ENCODE data around the gene GRID1. TPM values are rescaled to one million over a fixed set of nuclear protein-coding genes. Genes with fewer than 3 reads are reported as not detected.

The GRID1 gene
- total RNA-seq, 1 experiment from 2014 or later = 0.37 TPM

GRCh38 chr10:86267286-86268195, 99.1 kb downstream of the GRID1 start:
- Mint-ChIP-seq H3K27me3 (ENCODE audit: low read depth) (peaks cover 4% of the 10 kb centered on the region; the same call in 1 of the 2 replicates), H3K4me3 (no peak overlapping the region), H3K36me3 (peaks cover 6% of the 10 kb centered on the region), H3K9me3 (peaks cover 19% of the 10 kb centered on the region), H3K4me1 (peaks cover 10% of the 10 kb centered on the region), H3K27ac (no peak overlapping the region)
- DNase-seq (ENCODE audit: low spot score) = no peak
- POLR2A ChIA-PET = no interaction called here
- no peak for TF ChIP-seq CBFB (CRISPR knock-in tag; IDR thresholded peaks at IDR 0.05; ENCODE audit: low read depth)
- TF ChIP-seq KAT7 (CRISPR knock-in tag; IDR thresholded peaks at IDR 0.05; ENCODE audit: borderline replicate concordance) = no peak
- no peak for TF ChIP-seq FOXP4 (CRISPR knock-in tag; IDR thresholded peaks at IDR 0.05)
- no peak for TF ChIP-seq ZNF219 (CRISPR knock-in tag; IDR thresholded peaks at IDR 0.05; ENCODE audit: borderline replicate concordance)
- TF ChIP-seq JUN (CRISPR knock-in tag; IDR thresholded peaks at IDR 0.05) = no peak
- no peak for TF ChIP-seq RELA (CRISPR knock-in tag; IDR thresholded peaks at IDR 0.05; ENCODE audit: borderline replicate concordance)
- TF ChIP-seq, protein P1, sequence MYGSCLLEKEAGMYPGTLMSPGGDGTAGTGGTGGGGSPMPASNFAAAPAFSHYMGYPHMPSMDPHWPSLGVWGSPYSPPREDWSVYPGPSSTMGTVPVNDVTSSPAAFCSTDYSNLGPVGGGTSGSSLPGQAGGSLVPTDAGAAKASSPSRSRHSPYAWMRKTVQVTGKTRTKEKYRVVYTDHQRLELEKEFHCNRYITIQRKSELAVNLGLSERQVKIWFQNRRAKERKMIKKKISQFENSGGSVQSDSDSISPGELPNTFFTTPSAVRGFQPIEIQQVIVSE (CRISPR knock-in tag; IDR thresholded peaks at IDR 0.05; ENCODE audit: borderline replicate concordance) = no peak
- no peak for TF ChIP-seq SP1 (CRISPR knock-in tag; conservative IDR thresholded peaks at IDR 0.05)
- no peak for TF ChIP-seq TEAD1 (CRISPR knock-in tag; IDR thresholded peaks at IDR 0.05)
- TF ChIP-seq NFE2L1 (CRISPR knock-in tag; IDR thresholded peaks at IDR 0.05) = no peak
- TF ChIP-seq TCF7 (CRISPR knock-in tag; IDR thresholded peaks at IDR 0.05; ENCODE audit: low read depth) = no peak
- no peak for TF ChIP-seq GRHL2 (CRISPR knock-in tag; IDR thresholded peaks at IDR 0.05; ENCODE audit: insufficient replicate concordance, severe bottlenecking)
- TF ChIP-seq OVOL2 (CRISPR knock-in tag; IDR thresholded peaks at IDR 0.05; ENCODE audit: borderline replicate concordance) = no peak
- TF ChIP-seq CREB1 (CRISPR knock-in tag; IDR thresholded peaks at IDR 0.05) = no peak
- TF ChIP-seq, protein P2, sequence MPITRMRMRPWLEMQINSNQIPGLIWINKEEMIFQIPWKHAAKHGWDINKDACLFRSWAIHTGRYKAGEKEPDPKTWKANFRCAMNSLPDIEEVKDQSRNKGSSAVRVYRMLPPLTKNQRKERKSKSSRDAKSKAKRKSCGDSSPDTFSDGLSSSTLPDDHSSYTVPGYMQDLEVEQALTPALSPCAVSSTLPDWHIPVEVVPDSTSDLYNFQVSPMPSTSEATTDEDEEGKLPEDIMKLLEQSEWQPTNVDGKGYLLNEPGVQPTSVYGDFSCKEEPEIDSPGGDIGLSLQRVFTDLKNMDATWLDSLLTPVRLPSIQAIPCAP (CRISPR knock-in tag; IDR thresholded peaks at IDR 0.05) = no peak
- TF ChIP-seq ZNF138 (CRISPR knock-in tag; conservative IDR thresholded peaks at IDR 0.05) = no peak
- no peak for TF ChIP-seq JAZF1 (CRISPR knock-in tag; IDR thresholded peaks at IDR 0.05)
- peak; percentile 18; the same call in 1 of the 2 replicates for ATAC-seq
- CTCF ChIA-PET = interaction anchor here (1.1 to 2.0 kb wide), 4 partner anchors 25 to 318 kb away, joined by 3 to 11 read pairs (median 5); no protein-coding TSS in a partner anchor

GRCh38 chr10:86266446-86267242, 100.0 kb downstream of the GRID1 start:
- no peak for ATAC-seq
- Mint-ChIP-seq H3K4me1 (peaks cover 16% of the 10 kb centered on the region), H3K9me3 (peaks cover 10% of the 10 kb centered on the region), H3K4me3 (no peak overlapping the region), H3K27ac (no peak overlapping the region), H3K27me3 (ENCODE audit: low read depth) (peaks cover 4% of the 10 kb centered on the region; the same call in 1 of the 2 replicates), H3K36me3 (peaks cover 6% of the 10 kb centered on the region)
- DNase-seq (ENCODE audit: low spot score) = no peak
- CTCF ChIA-PET = interaction anchor here (1.1 to 2.0 kb wide), 4 partner anchors 26 to 319 kb away, joined by 3 to 11 read pairs (median 5); no protein-coding TSS in a partner anchor
- POLR2A ChIA-PET = no interaction called here
- TF ChIP-seq JAZF1 (CRISPR knock-in tag; IDR thresholded peaks at IDR 0.05) (no peak), FOXP4 (CRISPR knock-in tag; IDR thresholded peaks at IDR 0.05) (no peak), TEAD1 (CRISPR knock-in tag; IDR thresholded peaks at IDR 0.05) (no peak), SP1 (CRISPR knock-in tag; conservative IDR thresholded peaks at IDR 0.05) (no peak), SMAD4 (CRISPR knock-in tag; IDR thresholded peaks at IDR 0.05) (no peak), ZBTB21 (CRISPR knock-in tag; IDR thresholded peaks at IDR 0.05; ENCODE audit: borderline replicate concordance) (no peak)
- TF ChIP-seq, protein P3, sequence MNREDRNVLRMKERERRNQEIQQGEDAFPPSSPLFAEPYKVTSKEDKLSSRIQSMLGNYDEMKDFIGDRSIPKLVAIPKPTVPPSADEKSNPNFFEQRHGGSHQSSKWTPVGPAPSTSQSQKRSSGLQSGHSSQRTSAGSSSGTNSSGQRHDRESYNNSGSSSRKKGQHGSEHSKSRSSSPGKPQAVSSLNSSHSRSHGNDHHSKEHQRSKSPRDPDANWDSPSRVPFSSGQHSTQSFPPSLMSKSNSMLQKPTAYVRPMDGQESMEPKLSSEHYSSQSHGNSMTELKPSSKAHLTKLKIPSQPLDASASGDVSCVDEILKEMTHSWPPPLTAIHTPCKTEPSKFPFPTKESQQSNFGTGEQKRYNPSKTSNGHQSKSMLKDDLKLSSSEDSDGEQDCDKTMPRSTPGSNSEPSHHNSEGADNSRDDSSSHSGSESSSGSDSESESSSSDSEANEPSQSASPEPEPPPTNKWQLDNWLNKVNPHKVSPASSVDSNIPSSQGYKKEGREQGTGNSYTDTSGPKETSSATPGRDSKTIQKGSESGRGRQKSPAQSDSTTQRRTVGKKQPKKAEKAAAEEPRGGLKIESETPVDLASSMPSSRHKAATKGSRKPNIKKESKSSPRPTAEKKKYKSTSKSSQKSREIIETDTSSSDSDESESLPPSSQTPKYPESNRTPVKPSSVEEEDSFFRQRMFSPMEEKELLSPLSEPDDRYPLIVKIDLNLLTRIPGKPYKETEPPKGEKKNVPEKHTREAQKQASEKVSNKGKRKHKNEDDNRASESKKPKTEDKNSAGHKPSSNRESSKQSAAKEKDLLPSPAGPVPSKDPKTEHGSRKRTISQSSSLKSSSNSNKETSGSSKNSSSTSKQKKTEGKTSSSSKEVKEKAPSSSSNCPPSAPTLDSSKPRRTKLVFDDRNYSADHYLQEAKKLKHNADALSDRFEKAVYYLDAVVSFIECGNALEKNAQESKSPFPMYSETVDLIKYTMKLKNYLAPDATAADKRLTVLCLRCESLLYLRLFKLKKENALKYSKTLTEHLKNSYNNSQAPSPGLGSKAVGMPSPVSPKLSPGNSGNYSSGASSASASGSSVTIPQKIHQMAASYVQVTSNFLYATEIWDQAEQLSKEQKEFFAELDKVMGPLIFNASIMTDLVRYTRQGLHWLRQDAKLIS (CRISPR knock-in tag; IDR thresholded peaks at IDR 0.05; ENCODE audit: borderline replicate concordance) = no peak

Measured in WTC11 (cell line).